Keratinocyte (primary cell): ENCODE measurements around the gene VEZF1. TPM values are rescaled to one million over a fixed set of nuclear protein-coding genes. Genes with fewer than 3 reads are reported as not detected.

Source experiments
- DNase-seq: peaks from one replicate; pipeline ENCODE4 v3.0.0-alpha.2; 2011; ENCODE audit warnings: low read depth, missing footprints, low spot score
- FAIRE-seq: peaks from 2 replicates; lab custom pipeline; 2011; peaks lifted over from hg19 to GRCh38; lab: Jason Lieb, UNC
- H2AFZ ChIP-seq: 2 replicates; pipeline ENCODE4 v1.6.0; 2012; ENCODE audit warnings: low read length, control low read depth, inconsistent platforms; ENCODE audit not compliant: control insufficient read depth
- H3K27ac ChIP-seq: 2 replicates; pipeline ENCODE4 v1.5.1; 2011; ENCODE audit warnings: low read length; ENCODE audit not compliant: control insufficient read depth, insufficient read depth
- H3K27me3 ChIP-seq: 3 replicates; pipeline ENCODE4 v1.6.0; 2011; ENCODE audit warnings: low read length; ENCODE audit not compliant: control insufficient read depth, insufficient read depth; ENCODE audit errors: extremely low read depth
- H3K36me3 ChIP-seq, 2 experiments: 2 replicates in 1 of 2; 3 replicates in 1 of 2; pipeline ENCODE4 v1.5.1; 2011; ENCODE audit warnings: low read length in 2 of 2, mild to moderate bottlenecking in 1 of 2; ENCODE audit not compliant: control insufficient read depth in 2 of 2, insufficient read depth in 2 of 2; ENCODE audit errors: extremely low read depth in 1 of 2
- H3K4me1 ChIP-seq: 3 replicates; pipeline ENCODE4 v1.5.1; 2011; ENCODE audit warnings: low read length; ENCODE audit not compliant: control insufficient read depth, insufficient read depth; ENCODE audit errors: extremely low read depth
- H3K4me2 ChIP-seq: 3 replicates; pipeline ENCODE4 v1.6.0; 2011; ENCODE audit warnings: low read depth, low read length; ENCODE audit not compliant: control insufficient read depth, insufficient read depth; ENCODE audit errors: extremely low read depth
- H3K4me3 ChIP-seq, 3 experiments: fragments of 200-600 bp in 1 of 3; sonication (generic) in 1 of 3; 2 replicates in 2 of 3; 3 replicates in 1 of 3; pipeline ENCODE4 v1.5.1; 2011 to 2016; ENCODE audit warnings: low read length in 3 of 3, mild to moderate bottlenecking in 3 of 3, control low read depth in 2 of 3, inconsistent platforms in 1 of 3, low read depth in 1 of 3, mixed read lengths in 1 of 3, mixed run types in 1 of 3, moderate library complexity in 1 of 3; ENCODE audit not compliant: control insufficient read depth in 2 of 3, insufficient read depth in 2 of 3; ENCODE audit errors: extremely low read depth in 1 of 3
- H3K79me2 ChIP-seq: 2 replicates; pipeline ENCODE4 v1.6.0; 2012; ENCODE audit warnings: low read length; ENCODE audit not compliant: control insufficient read depth, insufficient read depth
- H3K9ac ChIP-seq: 3 replicates; pipeline ENCODE4 v1.6.0; 2011; ENCODE audit warnings: low read length; ENCODE audit not compliant: control insufficient read depth, insufficient read depth; ENCODE audit errors: extremely low read depth
- H3K9me1 ChIP-seq: 3 replicates; pipeline ENCODE4 v1.6.0; 2011; ENCODE audit warnings: low read length; ENCODE audit not compliant: control insufficient read depth, insufficient read depth; ENCODE audit errors: extremely low read depth
- H3K9me3 ChIP-seq: 2 replicates; pipeline ENCODE4 v1.5.1; 2012; ENCODE audit warnings: low read depth, low read length; ENCODE audit not compliant: control insufficient read depth
- H4K20me1 ChIP-seq: 3 replicates; pipeline ENCODE4 v1.6.0; 2011; ENCODE audit warnings: low read length; ENCODE audit not compliant: control insufficient read depth, insufficient read depth; ENCODE audit errors: extremely low read depth
- CTCF ChIP-seq, 3 experiments: IDR thresholded peaks in 1 of 3; conservative IDR thresholded peaks in 1 of 3; optimal IDR thresholded peaks in 1 of 3; 2 replicates in 2 of 3; 3 replicates in 1 of 3; pipeline versions ENCODE3 to v1.5.1; 2011; ENCODE audit warnings: low read length in 3 of 3, mild to moderate bottlenecking in 3 of 3, moderate library complexity in 2 of 3, control low read depth in 1 of 3, inconsistent platforms in 1 of 3; ENCODE audit not compliant: insufficient read depth in 2 of 3; ENCODE audit errors: extremely low read depth in 1 of 3
- EZH2 ChIP-seq: IDR thresholded peaks from one replicate; pipeline ENCODE4 v1.6.1; 2012; ENCODE audit warnings: inconsistent platforms, mild to moderate bottlenecking, low read length, moderate library complexity
- dilution Hi-C: fragments of 300-500 bp; cut with MboI; formaldehyde crosslinking; loops from one replicate; pipeline ENCODE4 v1.7.0; 2020; ENCODE audit warnings: low sequenced_read_pairs; ENCODE audit not compliant: extremely low pct_ligation_motif_present
- polyA plus RNA-seq, 5 experiments: library from polyadenylated mRNA; depleted of rRNA in 3 of 5; stranded (reverse) in 3 of 5; stranded (forward) in 1 of 5; unstranded in 1 of 5; fragments of >200 nt; gene quantifications; 1 replicate in 1 of 5; 2 replicates in 3 of 5; 3 replicates in 1 of 5; pipeline versions ENCODE4 v1.2.1 to v1.2.3, GENCODE V29; 2011 to 2012; ENCODE audit warnings: missing spikeins in 2 of 5, low read depth in 1 of 5, low replicate concordance in 1 of 5

The VEZF1 gene
- polyA plus RNA-seq, 1 donor (not counting 4 experiments of a cell fraction or from before 2014, with no cell fraction given), result 22.8 TPM

DNA sequence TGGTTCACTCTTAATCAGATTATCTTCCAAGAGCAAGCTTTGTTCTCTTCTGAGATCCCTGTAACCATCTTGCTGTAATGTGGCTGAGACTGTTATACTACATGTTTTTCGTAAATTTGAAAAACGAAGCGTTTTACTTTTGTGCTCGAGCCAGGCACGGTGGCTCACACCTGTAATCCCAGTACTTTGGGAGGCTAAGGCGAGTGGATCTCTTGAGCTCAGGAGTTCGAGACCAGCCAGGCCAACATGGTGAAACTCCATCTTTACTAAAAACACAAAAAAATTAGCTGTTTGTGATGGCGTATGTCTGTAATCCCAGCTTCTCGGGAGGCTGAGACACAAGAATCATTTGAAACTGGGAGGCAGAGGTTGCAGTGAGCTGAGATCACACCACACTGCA lies 40.7 kb downstream of the VEZF1 start:
- no peak overlapping the region for H3K9ac ChIP-seq
- no peaks in the 10 kb centered on the region for H3K9me1 ChIP-seq
- H3K27me3 ChIP-seq, result no peaks in the 10 kb centered on the region
- H2AFZ ChIP-seq, result no peak overlapping the region
- DNase-seq (no peak), FAIRE-seq (no peak)
- H3K36me3 ChIP-seq, result no peaks in the 10 kb centered on the region
- peaks cover 17% of the 10 kb centered on the region for H3K79me2 ChIP-seq
- TF ChIP-seq EZH2 (no peak), CTCF (optimal IDR thresholded peaks at IDR 0.05 in 1 of 3, IDR thresholded peaks at IDR 0.05 in 1 of 3, conservative IDR thresholded peaks at IDR 0.05 in 1 of 3; ENCODE audit: extremely low read depth in 1 of 3, insufficient read depth in 2 of 3, low read length in 3 of 3) (no peak)
- H3K27ac ChIP-seq, result peak overlapping the region; percentile 53
- dilution Hi-C loops, result no loop called here
- H3K9me3 ChIP-seq, result no peaks in the 10 kb centered on the region
- H4K20me1 ChIP-seq, result no peaks in the 10 kb centered on the region
- peak overlapping the region; percentile 87 for H3K4me2 ChIP-seq
- H3K4me1 ChIP-seq, result peaks cover 50% of the 10 kb centered on the region
- H3K4me3 ChIP-seq, result peak overlapping the region in 1 of 3 experiments; percentile 56

- H3K4me2 ChIP-seq, result peak overlapping the region; percentile 87
- peak overlapping the region; percentile 56 for H3K9ac ChIP-seq
- DNase-seq (no peak), FAIRE-seq (no peak)
- dilution Hi-C loops, result no loop called here
- peaks cover 50% of the 10 kb centered on the region for H3K4me1 ChIP-seq
- H2AFZ ChIP-seq, result peak overlapping the region; percentile 6
- TF ChIP-seq EZH2 (no peak), CTCF (optimal IDR thresholded peaks at IDR 0.05 in 1 of 3, IDR thresholded peaks at IDR 0.05 in 1 of 3, conservative IDR thresholded peaks at IDR 0.05 in 1 of 3; ENCODE audit: extremely low read depth in 1 of 3, insufficient read depth in 2 of 3, low read length in 3 of 3) (no peak)
- no peaks in the 10 kb centered on the region for H4K20me1 ChIP-seq
- no peaks in the 10 kb centered on the region for H3K9me3 ChIP-seq
- peak overlapping the region; percentile 53 for H3K27ac ChIP-seq
- H3K27me3 ChIP-seq, result no peaks in the 10 kb centered on the region
- peaks cover 16% of the 10 kb centered on the region for H3K79me2 ChIP-seq
- peak overlapping the region in 2 of 3 experiments; percentile 52 to 56 for H3K4me3 ChIP-seq
- no peaks in the 10 kb centered on the region for H3K36me3 ChIP-seq
- no peaks in the 10 kb centered on the region for H3K9me1 ChIP-seq
Observed at GRCh38 chr17:57946798-57947358, 41.2 kb downstream of the VEZF1 start.
